Heart left ventricle (tissue), 13 donors: ENCODE measurements around the gene NELFB.

Experiments used
- CTCF ChIP-seq, 12 donors: fragments of 200-600 bp; sonication (generic) in 4 of 12; IDR thresholded peaks; one replicate each; pipeline versions ENCODE4 v1.5.0 to v1.8.0; 2018 to 2022; ENCODE audit warnings: antibody characterized with exemption in 12 of 12, mild to moderate bottlenecking in 5 of 12
- POLR2A ChIP-seq, 2 donors: fragments of 450-650 bp; IDR thresholded peaks; one replicate each; pipeline ENCODE4 v1.6.1; 2017; ENCODE audit warnings: antibody characterized with exemption in 2 of 2, mild to moderate bottlenecking in 2 of 2, moderate library complexity in 2 of 2
- donor health status: ischemic (EF 13 %, LVEDD 7.1; RV severe dilation, severe dysfunction).
- donor health status: DM: no; HTN: yes; CAD: no.
- donor health status: DM: no; HTN: no; CAD: no.
- donor health status: ischemic (EF 25% LVEDD 6.9; RV normal size, moderate dysfunction).
- donor health status: ischemic (EF 25% LVEDD 5.7; RV mildly dilated, moderate dysfunction).
- donor health status: ischemic (EF 35%, LVEDD 5.7; RV mildly dilated, moderate dysfunction).
- donor health status: nonischemic (EF 11% LVEDD 7.7; RV severe dilation, severe dysfunction).
- donor health status: DM: yes; HTN: yes; CAD: no.
- donor health status: PGD.
- donor health status: ischemic (EF 29% LVEDD 5.4; RV normal size, mild dysfunction).
- donor health status: nonischemic (EF 23%, LVEDD 6.1; RV moderate dilation, normal function).

- no peak for TF ChIP-seq CTCF (IDR thresholded peaks at IDR 0.05)
- TF ChIP-seq POLR2A (IDR thresholded peaks at IDR 0.05), result no peak
Observed at GRCh38 chr9:137235424-137236237, 19.5 kb upstream of the NELFB start.
